Limb (tissue), 2 donors: ENCODE results near the gene NUPR2.
A peak's percentile ranks its signal among the peaks of the same experiment; 100 is the strongest.
"Not testable (repeated sequence)": the region's sequence is repeated elsewhere in the genome, so short reads cannot be mapped to it uniquely, and the experiment has no call there.

ENCODE experiments used
- DNase-seq, 2 donors: peaks; one replicate each; pipeline ENCODE4 v3.0.0-alpha.2; 2016; ENCODE audit errors: extremely low spot score in 2 of 2

The NUPR2 gene

GRCh38 chr7:56086761-56087160 is 29.5 kb downstream of the NUPR2 start:
- no peak for DNase-seq

GRCh38 chr7:56083150-56083785 is 32.9 kb downstream of the NUPR2 start:
- no peak for DNase-seq

GRCh38 chr7:56081626-56082340 is 34.4 kb downstream of the NUPR2 start:
- no peak for DNase-seq

- DNase-seq, result not testable (repeated sequence)
Measured at GRCh38 chr7:56080726-56081435, 35.3 kb downstream of the NUPR2 start.

GRCh38 chr7:56079450-56080185 is 36.6 kb downstream of the NUPR2 start:
- no peak for DNase-seq

GRCh38 chr7:56078196-56078595 is 38.0 kb downstream of the NUPR2 start:
- no peak for DNase-seq

- DNase-seq, result no peak
Measured at GRCh38 chr7:56077681-56078080, 38.5 kb downstream of the NUPR2 start.

GRCh38 chr7:56074371-56074791 is 41.8 kb downstream of the NUPR2 start:
- DNase-seq, result peak; percentile 75 to 83

- not testable (repeated sequence) for DNase-seq
Measured at GRCh38 chr7:56066376-56066775, 49.8 kb downstream of the NUPR2 start.
